ENCODE data around the gene ABAT. TPM values are rescaled to one million over a fixed set of nuclear protein-coding genes. Genes with fewer than 3 reads are reported as not detected.

Gene ABAT
- total RNA-seq, 1 donor from 2014 or later = 23.3 TPM

- Histone ChIP-seq H4K20me1 (ENCODE audit: insufficient read depth, low read length) (peaks cover 71% of the 10 kb centered on the region), H3K79me2 (ENCODE audit: insufficient read depth, low read length) (peaks cover 5% of the 10 kb centered on the region)
- no peak for FAIRE-seq
These were observed 41.7 kb upstream of the ABAT start for GRCh38 chr16:8632675-8633182.

GRCh38 chr16:8634991-8635736, 39.3 kb upstream of the ABAT start:
- no peak overlapping the region for H3K27ac Mint-ChIP-seq (ENCODE audit: unreplicated experiment)

More at GRCh38 chr16:8632675-8633182, 41.7 kb upstream of the ABAT start:
- H3K9me3 Mint-ChIP-seq (ENCODE audit: unreplicated experiment) = no peaks in the 10 kb centered on the region
- Histone ChIP-seq H3K27me3 (ENCODE audit: insufficient read depth, low read length) (no peaks in the 10 kb centered on the region), H3K4me1 (ENCODE audit: insufficient read depth, low read length) (no peaks in the 10 kb centered on the region), H3K9ac (ENCODE audit: low read length) (no peak overlapping the region), H3K36me3 (ENCODE audit: insufficient read depth, low read length) (peaks cover 40% of the 10 kb centered on the region), H2AFZ (ENCODE audit: low read depth, low read length) (no peak overlapping the region), H3K4me2 (ENCODE audit: low read length) (no peak overlapping the region), H3K9me3 (ENCODE audit: insufficient read depth, low read depth, low read length) (no peaks in the 10 kb centered on the region), H3K27ac (ENCODE audit: low read depth, low read length) (no peak overlapping the region), H3K4me3 (ENCODE audit: insufficient read depth, low read depth, low read length) (no peak overlapping the region)
- H3K4me3 Mint-ChIP-seq (ENCODE audit: unreplicated experiment) = no peak overlapping the region
- H3K27ac Mint-ChIP-seq (ENCODE audit: unreplicated experiment) = no peak overlapping the region
- H3K4me1 Mint-ChIP-seq (ENCODE audit: low read depth, unreplicated experiment) = peaks cover 2% of the 10 kb centered on the region
- peaks cover 7% of the 10 kb centered on the region for H3K36me3 Mint-ChIP-seq (ENCODE audit: low read depth, unreplicated experiment)
- no peak for TF ChIP-seq CTCF (IDR thresholded peaks at IDR 0.05; ENCODE audit: insufficient read depth, low read depth, low read length)
- TF ChIP-seq EZH2 (IDR thresholded peaks at IDR 0.05; ENCODE audit: insufficient read depth, low read length) = no peak
- no peaks in the 10 kb centered on the region for H3K27me3 Mint-ChIP-seq (ENCODE audit: low read depth, unreplicated experiment)
- DNase-seq (ENCODE audit: low read depth) = no peak

More at GRCh38 chr16:8634991-8635736, 39.3 kb upstream of the ABAT start:
- Histone ChIP-seq H3K4me3 (ENCODE audit: insufficient read depth, low read depth, low read length) (no peak overlapping the region), H3K4me1 (ENCODE audit: insufficient read depth, low read length) (no peaks in the 10 kb centered on the region), H3K27me3 (ENCODE audit: insufficient read depth, low read length) (no peaks in the 10 kb centered on the region), H2AFZ (ENCODE audit: low read depth, low read length) (no peak overlapping the region), H3K9me3 (ENCODE audit: insufficient read depth, low read depth, low read length) (no peaks in the 10 kb centered on the region), H3K79me2 (ENCODE audit: insufficient read depth, low read length) (peaks cover 2% of the 10 kb centered on the region), H3K9ac (ENCODE audit: low read length) (no peak overlapping the region), H3K27ac (ENCODE audit: low read depth, low read length) (no peak overlapping the region), H4K20me1 (ENCODE audit: insufficient read depth, low read length) (peaks cover 67% of the 10 kb centered on the region), H3K36me3 (ENCODE audit: insufficient read depth, low read length) (peaks cover 28% of the 10 kb centered on the region), H3K4me2 (ENCODE audit: low read length) (no peak overlapping the region)
- Mint-ChIP-seq H3K9me3 (ENCODE audit: unreplicated experiment) (no peaks in the 10 kb centered on the region), H3K27me3 (ENCODE audit: low read depth, unreplicated experiment) (no peaks in the 10 kb centered on the region), H3K4me3 (ENCODE audit: unreplicated experiment) (no peak overlapping the region), H3K4me1 (ENCODE audit: low read depth, unreplicated experiment) (peaks cover 2% of the 10 kb centered on the region), H3K36me3 (ENCODE audit: low read depth, unreplicated experiment) (peaks cover 9% of the 10 kb centered on the region)
- peak; percentile 84 for TF ChIP-seq CTCF (IDR thresholded peaks at IDR 0.05; ENCODE audit: insufficient read depth, low read depth, low read length)
- no peak for TF ChIP-seq EZH2 (IDR thresholded peaks at IDR 0.05; ENCODE audit: insufficient read depth, low read length)
- DNase-seq (ENCODE audit: low read depth) = peak; percentile 13
- FAIRE-seq = no peak
